ENCODE measurements around the gene AMIGO2. TPM values are rescaled to one million over a fixed set of nuclear protein-coding genes. Genes with fewer than 3 reads are reported as not detected.

Gene AMIGO2
- total RNA-seq, 5 donors from 2014 or later (not counting 1 experiment from before 2014, with no cell fraction given): 9.6 to 15.4 (median 14.2) TPM

DNA sequence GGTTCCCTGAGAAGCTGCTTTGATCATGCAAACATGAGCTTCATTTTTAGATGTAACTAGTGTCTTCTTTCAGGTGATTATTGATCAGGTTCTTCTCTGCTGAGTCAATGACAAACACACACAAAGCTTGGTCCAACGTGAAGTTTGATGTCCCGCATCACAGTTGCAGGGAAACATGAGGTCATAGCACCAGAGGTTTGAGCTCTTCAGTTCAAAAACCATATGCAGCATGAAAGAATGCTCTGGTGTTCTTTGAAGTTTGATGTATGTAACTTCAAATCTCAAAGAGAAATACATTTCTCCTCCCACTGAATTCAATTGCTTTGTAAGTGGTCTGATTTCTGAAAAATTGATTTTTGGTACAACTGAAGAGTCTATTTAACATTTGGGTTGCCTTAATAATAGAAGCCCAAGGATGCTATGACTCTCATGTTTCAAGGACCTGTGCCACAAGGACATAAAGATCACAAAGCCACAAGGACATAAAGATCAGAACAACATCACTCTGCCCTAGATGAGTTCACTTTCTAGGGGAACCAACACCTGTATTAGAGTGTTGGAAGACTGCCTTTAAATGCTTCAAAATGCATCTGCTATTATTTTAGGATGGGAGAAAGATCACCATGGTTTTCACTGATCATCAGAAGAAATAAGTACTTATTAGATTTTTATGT lies 31.1 kb upstream of the AMIGO2 start:
- no CpG with 5 or more reads among the region's 2 CpGs for WGBS (ENCODE audit: insufficient coverage)
- no peak overlapping the region for H3K4me3 ChIP-seq (ENCODE audit: control insufficient read depth in 1 of 2, extremely low read depth in 1 of 2, low read length in 1 of 2)
- no peaks in the 10 kb centered on the region for H3K27me3 ChIP-seq (replicated peaks in 1 of 2; ENCODE audit: control insufficient read depth in 2 of 2, extremely low read depth in 1 of 2, insufficient read depth in 2 of 2, low read length in 1 of 2)
- DNase-seq: peak in 1 of 35 experiments; percentile 12
- ChIA-PET CTCF (no interaction called here), POLR2A (interaction anchor here in 1 of 2 donors (0.5 kb wide), 1 partner anchor 16 kb away, joined by 8 read pairs; no protein-coding TSS in a partner anchor)
- no peak overlapping the region for H3K27ac ChIP-seq (ENCODE audit: low read length)
- Mint-ChIP-seq H3K9me3 (no peaks in the 10 kb centered on the region), H3K4me1 (peaks cover 30 to 43% (median 36%) of the 10 kb centered on the region in 3 donors), H3K27me3 (no peaks in the 10 kb centered on the region), H3K27ac (peak overlapping the region; percentile 39 to 55), H3K4me3 (peak overlapping the region in 1 of 3 donors; percentile 30), H3K36me3 (peaks cover 65% of the 10 kb centered on the region)
- H3K4me1 ChIP-seq (ENCODE audit: control insufficient read depth in 1 of 2, extremely low read depth in 1 of 2, insufficient read depth in 2 of 2, low read length in 2 of 2): peaks cover 4 to 16% of the 10 kb centered on the region in 2 experiments
- peaks cover 0 to 13% of the 10 kb centered on the region in 2 donors for H3K36me3 ChIP-seq (ENCODE audit: control insufficient read depth in 2 of 2, extremely low read depth in 1 of 2, insufficient read depth in 1 of 2, low read length in 1 of 2)
- ATAC-seq (replicated peaks in 1 of 4): peak in 1 of 4 experiments; percentile 48
- no peaks in the 10 kb centered on the region for H3K9me3 ChIP-seq

DNA sequence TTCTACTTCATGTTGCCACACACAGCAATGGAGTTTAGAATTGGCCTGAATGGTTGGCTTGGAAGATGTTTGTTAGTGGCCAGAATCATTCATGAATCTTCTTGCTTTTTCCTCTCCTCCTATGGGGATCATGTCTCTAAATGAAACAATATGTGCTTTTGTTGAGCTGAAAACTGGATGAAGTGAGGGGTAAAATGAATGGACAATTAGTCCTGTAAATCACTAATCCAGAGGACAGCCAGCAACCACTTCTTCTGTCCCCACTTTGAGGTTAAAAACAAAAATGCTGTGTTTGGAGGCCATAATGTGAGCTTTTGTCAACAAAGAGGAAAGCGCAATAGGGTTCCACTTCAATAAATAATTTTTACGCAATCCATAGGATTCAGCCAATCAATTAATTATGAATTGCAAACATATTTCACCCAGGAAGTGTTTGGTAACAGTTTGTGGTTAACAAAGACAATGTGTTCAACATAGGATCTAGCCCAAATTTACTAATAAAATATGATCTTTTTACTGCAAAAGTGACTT lies 30.3 kb upstream of the AMIGO2 start:
- no peak overlapping the region for H3K4me3 Mint-ChIP-seq
- no peaks in the 10 kb centered on the region for H3K27me3 ChIP-seq (replicated peaks in 1 of 2; ENCODE audit: control insufficient read depth in 2 of 2, extremely low read depth in 1 of 2, insufficient read depth in 2 of 2, low read length in 1 of 2)
- H3K9me3 Mint-ChIP-seq: no peaks in the 10 kb centered on the region
- no peak for DNase-seq
- no peaks in the 10 kb centered on the region for H3K9me3 ChIP-seq
- H3K27ac ChIP-seq (ENCODE audit: low read length): no peak overlapping the region
- H3K36me3 Mint-ChIP-seq: peaks cover 67% of the 10 kb centered on the region
- H3K4me1 Mint-ChIP-seq: peaks cover 32 to 43% (median 36%) of the 10 kb centered on the region in 3 donors
- POLR2A ChIA-PET: interaction anchor here in 1 of 2 donors (0.5 kb wide), 1 partner anchor 15 kb away, joined by 8 read pairs; no protein-coding TSS in a partner anchor
- CTCF ChIA-PET: no interaction called here
- ATAC-seq (replicated peaks in 1 of 4): no peak
- H3K36me3 ChIP-seq (ENCODE audit: control insufficient read depth in 2 of 2, extremely low read depth in 1 of 2, insufficient read depth in 1 of 2, low read length in 1 of 2): peaks cover 0 to 13% of the 10 kb centered on the region in 2 donors
- peaks cover 4 to 16% of the 10 kb centered on the region in 2 experiments for H3K4me1 ChIP-seq (ENCODE audit: control insufficient read depth in 1 of 2, extremely low read depth in 1 of 2, insufficient read depth in 2 of 2, low read length in 2 of 2)
- no peak overlapping the region for H3K4me3 ChIP-seq (ENCODE audit: control insufficient read depth in 1 of 2, extremely low read depth in 1 of 2, low read length in 1 of 2)
- H3K27ac Mint-ChIP-seq: peak overlapping the region in 1 of 2 donors; percentile 39
- WGBS (ENCODE audit: insufficient coverage): no CpG with 5 or more reads among the region's 2 CpGs
- no peaks in the 10 kb centered on the region for H3K27me3 Mint-ChIP-seq

GRCh38 chr12:47107926-47108325 lies 28.2 kb upstream of the AMIGO2 start:
- ChIA-PET CTCF (interaction anchor here in 1 of 2 donors (1.1 kb wide), 1 partner anchor 57 kb away, joined by 3 read pairs; no protein-coding TSS in a partner anchor), POLR2A (interaction anchor here in 1 of 2 donors (0.5 kb wide), 1 partner anchor 264 kb away, joined by 3 read pairs; no protein-coding TSS in a partner anchor)
- Mint-ChIP-seq H3K27me3 (no peaks in the 10 kb centered on the region), H3K4me1 (peaks cover 32 to 41% (median 35%) of the 10 kb centered on the region in 3 donors), H3K4me3 (no peak overlapping the region), H3K27ac (no peak overlapping the region), H3K9me3 (no peaks in the 10 kb centered on the region), H3K36me3 (peaks cover 65% of the 10 kb centered on the region)
- Histone ChIP-seq H3K27me3 (replicated peaks in 1 of 2; ENCODE audit: control insufficient read depth in 2 of 2, extremely low read depth in 1 of 2, insufficient read depth in 2 of 2, low read length in 1 of 2) (no peaks in the 10 kb centered on the region), H3K9me3 (no peaks in the 10 kb centered on the region), H3K4me1 (ENCODE audit: control insufficient read depth in 1 of 2, extremely low read depth in 1 of 2, insufficient read depth in 2 of 2, low read length in 2 of 2) (peaks cover 4 to 16% of the 10 kb centered on the region in 2 experiments), H3K36me3 (ENCODE audit: control insufficient read depth in 2 of 2, extremely low read depth in 1 of 2, insufficient read depth in 1 of 2, low read length in 1 of 2) (peaks cover 0 to 10% of the 10 kb centered on the region in 2 donors), H3K27ac (ENCODE audit: low read length) (no peak overlapping the region), H3K4me3 (ENCODE audit: control insufficient read depth in 1 of 2, extremely low read depth in 1 of 2, low read length in 1 of 2) (no peak overlapping the region)
- ATAC-seq (replicated peaks in 1 of 4) (no peak), DNase-seq (no peak)

DNA sequence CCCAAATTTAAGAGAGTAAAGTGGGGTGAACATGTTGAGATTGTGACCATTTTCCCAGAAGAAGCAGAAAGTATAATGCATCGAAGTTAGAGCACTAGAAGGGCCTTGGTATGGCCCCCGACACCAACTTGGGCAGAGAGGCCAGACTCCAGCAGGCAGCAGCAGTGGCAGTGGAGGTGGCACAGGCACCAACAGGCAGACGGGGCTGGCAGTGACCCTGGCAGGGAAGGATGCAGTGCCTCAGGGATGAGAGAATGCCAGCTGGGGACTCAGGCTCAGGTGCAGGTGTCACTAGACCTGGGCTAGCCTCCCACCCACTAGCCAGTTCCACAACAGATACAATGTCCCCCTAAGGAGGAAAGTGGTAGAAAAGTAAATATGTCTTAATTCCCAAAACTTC lies 27.7 kb upstream of the AMIGO2 start:
- ChIA-PET POLR2A (interaction anchor here in 1 of 2 donors (0.5 kb wide), 1 partner anchor 264 kb away, joined by 3 read pairs; no protein-coding TSS in a partner anchor), CTCF (no interaction called here)
- H3K4me3 ChIP-seq (ENCODE audit: control insufficient read depth in 1 of 2, extremely low read depth in 1 of 2, low read length in 1 of 2): no peak overlapping the region
- H3K9me3 Mint-ChIP-seq: no peaks in the 10 kb centered on the region
- H3K27me3 ChIP-seq (replicated peaks in 1 of 2; ENCODE audit: control insufficient read depth in 2 of 2, extremely low read depth in 1 of 2, insufficient read depth in 2 of 2, low read length in 1 of 2): no peaks in the 10 kb centered on the region
- 98% methylated on average over 3 of the region's 3 CpGs for WGBS (ENCODE audit: insufficient coverage)
- no peak overlapping the region for H3K27ac ChIP-seq (ENCODE audit: low read length)
- peaks cover 0 to 10% of the 10 kb centered on the region in 2 donors for H3K36me3 ChIP-seq (ENCODE audit: control insufficient read depth in 2 of 2, extremely low read depth in 1 of 2, insufficient read depth in 1 of 2, low read length in 1 of 2)
- no peak overlapping the region for H3K27ac Mint-ChIP-seq
- no peaks in the 10 kb centered on the region for H3K27me3 Mint-ChIP-seq
- H3K9me3 ChIP-seq: no peaks in the 10 kb centered on the region
- peaks cover 60% of the 10 kb centered on the region for H3K36me3 Mint-ChIP-seq
- peaks cover 4 to 16% of the 10 kb centered on the region in 2 experiments for H3K4me1 ChIP-seq (ENCODE audit: control insufficient read depth in 1 of 2, extremely low read depth in 1 of 2, insufficient read depth in 2 of 2, low read length in 2 of 2)
- ATAC-seq (replicated peaks in 1 of 4): no peak
- DNase-seq: no peak
- peaks cover 30 to 37% (median 30%) of the 10 kb centered on the region in 3 donors for H3K4me1 Mint-ChIP-seq
- no peak overlapping the region for H3K4me3 Mint-ChIP-seq

- H3K9me3 ChIP-seq: no peaks in the 10 kb centered on the region
- H3K36me3 Mint-ChIP-seq: peaks cover 56% of the 10 kb centered on the region
- ChIA-PET CTCF (no interaction called here), POLR2A (interaction anchor here in 1 of 2 donors (0.6 kb wide), 1 partner anchor 936 kb away, joined by 4 read pairs; no protein-coding TSS in a partner anchor)
- H3K27me3 Mint-ChIP-seq: no peaks in the 10 kb centered on the region
- H3K4me1 ChIP-seq (ENCODE audit: control insufficient read depth in 1 of 2, extremely low read depth in 1 of 2, insufficient read depth in 2 of 2, low read length in 2 of 2): peaks cover 0 to 8% of the 10 kb centered on the region in 2 experiments
- peaks cover 0 to 10% of the 10 kb centered on the region in 2 donors for H3K36me3 ChIP-seq (ENCODE audit: control insufficient read depth in 2 of 2, extremely low read depth in 1 of 2, insufficient read depth in 1 of 2, low read length in 1 of 2)
- whole genome bisulfite sequencing (ENCODE audit: insufficient coverage): 100% methylated on average over 1 of the region's 10 CpGs
- no peak overlapping the region for H3K4me3 Mint-ChIP-seq
- no peak for DNase-seq
- no peaks in the 10 kb centered on the region for H3K9me3 Mint-ChIP-seq
- no peak for ATAC-seq (replicated peaks in 1 of 4)
- H3K4me3 ChIP-seq (ENCODE audit: control insufficient read depth in 1 of 2, extremely low read depth in 1 of 2, low read length in 1 of 2): no peak overlapping the region
- no peak overlapping the region for H3K27ac ChIP-seq (ENCODE audit: low read length)
- peaks cover 18 to 23% (median 19%) of the 10 kb centered on the region in 3 donors for H3K4me1 Mint-ChIP-seq
- no peaks in the 10 kb centered on the region for H3K27me3 ChIP-seq (replicated peaks in 1 of 2; ENCODE audit: control insufficient read depth in 2 of 2, extremely low read depth in 1 of 2, insufficient read depth in 2 of 2, low read length in 1 of 2)
- no peak overlapping the region for H3K27ac Mint-ChIP-seq
Measured at GRCh38 chr12:47105914-47106674, 26.3 kb upstream of the AMIGO2 start.

All from T-cell (primary cell).